Smooth muscle cell (in vitro differentiated cells): Measurements from ENCODE around the gene ZSCAN2. TPM values are rescaled to one million over a fixed set of nuclear protein-coding genes. Genes with fewer than 3 reads are reported as not detected.

ENCODE experiments used
- DNase-seq: peaks from one replicate; lab custom pipeline; 2025; ENCODE audit not compliant: unreplicated experiment; lab: John Stamatoyannopoulos, UW
- H2AFZ ChIP-seq: fragments of 200-600 bp; sonication (generic); 2 replicates; pipeline ENCODE4 v1.6.0; 2016; ENCODE audit warnings: antibody characterized with exemption, low read depth, mild to moderate bottlenecking
- H3F3A ChIP-seq: fragments of 200-600 bp; sonication (generic); 2 replicates; pipeline ENCODE4 v1.6.0; 2017; ENCODE audit warnings: antibody characterized with exemption, low read depth
- H3K27ac ChIP-seq: fragments of 200-600 bp; sonication (generic); 2 replicates; pipeline ENCODE4 v1.5.1; 2016; ENCODE audit warnings: low read depth, mild to moderate bottlenecking
- H3K27me3 ChIP-seq: fragments of 200-600 bp; sonication (generic); 2 replicates; pipeline ENCODE4 v1.6.1; 2016; ENCODE audit warnings: low read depth, mild to moderate bottlenecking
- H3K36me3 ChIP-seq: fragments of 200-600 bp; sonication (generic); 2 replicates; pipeline ENCODE4 v1.5.1; 2016; ENCODE audit warnings: low read depth
- H3K4me1 ChIP-seq: fragments of 200-600 bp; sonication (generic); 2 replicates; pipeline ENCODE4 v1.5.1; 2016; ENCODE audit warnings: low read depth
- H3K4me2 ChIP-seq: fragments of 200-600 bp; sonication (generic); 2 replicates; pipeline ENCODE4 v1.6.0; 2016; ENCODE audit warnings: mild to moderate bottlenecking
- H3K4me3 ChIP-seq: fragments of 200-600 bp; sonication (generic); 2 replicates; pipeline ENCODE4 v1.5.1; 2016; ENCODE audit warnings: mild to moderate bottlenecking
- H3K79me2 ChIP-seq: fragments of 200-600 bp; sonication (generic); 2 replicates; pipeline ENCODE4 v1.6.0; 2016; ENCODE audit warnings: low read depth, mild to moderate bottlenecking
- H3K9ac ChIP-seq: fragments of 200-600 bp; sonication (generic); 2 replicates; pipeline ENCODE4 v1.6.0; 2016; ENCODE audit warnings: low read depth
- H3K9me3 ChIP-seq: fragments of 200-600 bp; sonication (generic); replicated peaks from 2 replicates; pipeline ENCODE4 v1.5.1; 2016; ENCODE audit warnings: low read depth
- H4K20me1 ChIP-seq: fragments of 200-600 bp; sonication (generic); 2 replicates; pipeline ENCODE4 v1.6.0; 2016; ENCODE audit warnings: low read depth
- WGBS: methylation state at CpG from one replicate; pipeline ENCODE4 v1.1.7; 2016; ENCODE audit warnings: low lambda C conversion rate; 5-methylcytosine and 5-hydroxymethylcytosine counted together
- polyA plus RNA-seq: library from polyadenylated mRNA; unstranded; fragments of >200 nt; fragmentation: Nextera tagmentation; extraction: Ambion mirVana; gene quantifications from 2 replicates; pipeline ENCODE4 v1.2.1, GENCODE V29; 2016
- total RNA-seq: library from RNA; depleted of rRNA; stranded (reverse); fragments of >200 nt; gene quantifications from 2 replicates; pipeline ENCODE4 v1.2.3, GENCODE V29; 2014
- TF ChIP-seq, protein P1 (sequence below): fragments of 200-600 bp; sonication (generic); IDR thresholded peaks from 2 replicates; pipeline ENCODE4 v1.5.1; 2017; ENCODE audit warnings: borderline replicate concordance, mild to moderate bottlenecking, antibody characterized with exemption; ENCODE audit not compliant: insufficient read depth, poor library complexity, severe bottlenecking

Gene ZSCAN2
- total and polyA plus RNA-seq, 2 experiments from 2014 or later: 6.9 to 15.4 TPM

DNA sequence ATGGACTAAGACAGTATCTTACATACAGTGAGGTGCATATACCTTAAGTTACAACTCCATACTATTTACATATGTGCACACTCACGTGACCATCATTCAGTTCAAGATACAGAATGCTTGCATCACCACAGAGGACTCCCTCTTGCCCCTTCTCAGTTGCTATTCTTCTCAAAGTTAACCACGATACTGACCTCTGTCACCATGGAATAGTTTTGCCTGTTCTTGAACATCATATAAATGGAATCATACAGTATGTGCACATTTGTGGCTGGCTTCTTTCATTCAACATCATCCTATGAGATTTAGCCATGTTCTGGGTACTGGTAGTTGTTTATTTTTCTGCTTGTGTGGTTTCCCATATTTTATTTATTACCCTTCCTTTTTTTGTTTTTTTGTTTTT is 10.4 kb upstream of the ZSCAN2 start:
- Histone ChIP-seq H3K9ac (no peak overlapping the region), H3K4me3 (no peak overlapping the region), H2AFZ (no peak overlapping the region), H3F3A (no peaks in the 10 kb centered on the region), H4K20me1 (no peaks in the 10 kb centered on the region), H3K36me3 (no peaks in the 10 kb centered on the region), H3K27ac (no peak overlapping the region), H3K9me3 (no peaks in the 10 kb centered on the region), H3K4me2 (no peak overlapping the region), H3K27me3 (no peaks in the 10 kb centered on the region), H3K4me1 (no peaks in the 10 kb centered on the region), H3K79me2 (no peaks in the 10 kb centered on the region)
- DNase-seq: no peak
- TF ChIP-seq, protein P1, sequence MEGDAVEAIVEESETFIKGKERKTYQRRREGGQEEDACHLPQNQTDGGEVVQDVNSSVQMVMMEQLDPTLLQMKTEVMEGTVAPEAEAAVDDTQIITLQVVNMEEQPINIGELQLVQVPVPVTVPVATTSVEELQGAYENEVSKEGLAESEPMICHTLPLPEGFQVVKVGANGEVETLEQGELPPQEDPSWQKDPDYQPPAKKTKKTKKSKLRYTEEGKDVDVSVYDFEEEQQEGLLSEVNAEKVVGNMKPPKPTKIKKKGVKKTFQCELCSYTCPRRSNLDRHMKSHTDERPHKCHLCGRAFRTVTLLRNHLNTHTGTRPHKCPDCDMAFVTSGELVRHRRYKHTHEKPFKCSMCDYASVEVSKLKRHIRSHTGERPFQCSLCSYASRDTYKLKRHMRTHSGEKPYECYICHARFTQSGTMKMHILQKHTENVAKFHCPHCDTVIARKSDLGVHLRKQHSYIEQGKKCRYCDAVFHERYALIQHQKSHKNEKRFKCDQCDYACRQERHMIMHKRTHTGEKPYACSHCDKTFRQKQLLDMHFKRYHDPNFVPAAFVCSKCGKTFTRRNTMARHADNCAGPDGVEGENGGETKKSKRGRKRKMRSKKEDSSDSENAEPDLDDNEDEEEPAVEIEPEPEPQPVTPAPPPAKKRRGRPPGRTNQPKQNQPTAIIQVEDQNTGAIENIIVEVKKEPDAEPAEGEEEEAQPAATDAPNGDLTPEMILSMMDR: no peak
- WGBS: 90% methylated on average over 2 of the region's 2 CpGs

DNA sequence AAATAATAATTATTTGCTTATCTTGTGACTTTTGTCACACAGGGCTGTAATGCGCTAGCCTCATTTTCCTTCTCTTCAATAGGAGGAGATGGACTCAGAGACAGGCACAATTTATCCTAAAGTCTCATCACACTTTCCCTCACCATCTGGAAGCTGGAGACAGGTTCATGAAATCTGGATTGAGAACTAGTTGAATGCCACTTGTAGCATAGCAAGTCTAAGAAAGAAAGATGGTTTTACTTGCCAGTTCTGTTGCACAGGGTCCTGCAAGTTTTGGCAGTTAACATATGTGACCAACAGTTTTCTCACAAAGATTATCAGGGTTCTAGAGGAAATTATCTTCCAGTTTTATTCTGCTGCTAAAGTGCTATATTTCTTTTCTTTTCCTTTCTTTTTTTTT is 9.0 kb upstream of the ZSCAN2 start:
- TF ChIP-seq, protein P1: no peak
- H3K4me1 ChIP-seq: peaks cover 1% of the 10 kb centered on the region
- H3K27ac ChIP-seq: no peak overlapping the region
- no peak for DNase-seq
- H4K20me1 ChIP-seq: no peaks in the 10 kb centered on the region
- no peak overlapping the region for H3K4me2 ChIP-seq
- H3K9me3 ChIP-seq: no peaks in the 10 kb centered on the region
- H3F3A ChIP-seq: no peaks in the 10 kb centered on the region
- WGBS: 100% methylated on average over 1 of the region's 1 CpG
- H3K79me2 ChIP-seq: no peaks in the 10 kb centered on the region
- no peak overlapping the region for H3K4me3 ChIP-seq
- H2AFZ ChIP-seq: no peak overlapping the region
- H3K36me3 ChIP-seq: no peaks in the 10 kb centered on the region
- no peaks in the 10 kb centered on the region for H3K27me3 ChIP-seq
- H3K9ac ChIP-seq: no peak overlapping the region

DNA sequence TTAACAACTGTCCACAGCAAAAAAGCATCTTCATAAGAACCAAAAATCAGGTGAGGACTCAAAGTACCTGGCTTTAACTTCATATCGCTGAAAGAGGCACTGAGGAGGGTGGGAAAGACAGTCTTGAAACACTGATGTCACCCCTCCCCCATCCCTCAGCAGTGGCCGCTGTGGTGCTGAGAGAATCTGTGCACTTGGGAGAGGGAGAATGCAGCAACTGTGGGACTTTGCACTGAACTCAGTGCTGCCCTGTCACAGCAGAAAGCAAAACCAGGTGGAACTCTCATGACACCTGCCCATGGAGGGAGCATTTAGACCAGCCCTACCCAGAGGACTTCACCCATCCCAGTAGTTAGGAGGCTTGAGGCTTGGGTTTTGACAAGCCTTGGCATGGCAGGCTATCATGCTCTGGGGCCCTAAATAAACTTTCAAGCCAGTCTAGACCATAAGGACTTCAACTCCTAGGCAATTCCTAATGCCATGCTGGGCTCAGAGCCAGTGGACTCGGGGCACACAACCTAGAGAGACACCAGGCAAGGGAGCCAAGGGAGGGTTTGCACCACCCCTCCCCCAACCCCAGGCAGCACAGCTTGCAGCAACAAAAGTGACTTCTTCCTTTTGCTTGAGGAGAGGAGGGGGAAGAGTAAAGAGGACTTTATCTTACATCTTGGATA is 6.1 kb upstream of the ZSCAN2 start:
- no peak overlapping the region for H3K27ac ChIP-seq

More for the DNA sequence above, 6.1 kb upstream of the ZSCAN2 start:
- Histone ChIP-seq H3F3A (no peaks in the 10 kb centered on the region), H3K4me2 (no peak overlapping the region), H4K20me1 (no peaks in the 10 kb centered on the region), H3K27me3 (no peaks in the 10 kb centered on the region), H3K9ac (no peak overlapping the region), H3K9me3 (no peaks in the 10 kb centered on the region), H3K36me3 (no peaks in the 10 kb centered on the region), H3K4me3 (no peak overlapping the region), H3K4me1 (peaks cover 4% of the 10 kb centered on the region), H2AFZ (no peak overlapping the region), H3K79me2 (no peaks in the 10 kb centered on the region)
- TF ChIP-seq, protein P1: no peak
- DNase-seq: no peak
- 76% methylated on average over 3 of the region's 3 CpGs for WGBS
